ENCODE measurements around the gene S100A13.

GRCh38 chr1:153646672-153647345, 19.5 kb upstream of the S100A13 start:
- TF ChIP-seq CTCF (IDR thresholded peaks at IDR 0.05; ENCODE audit: insufficient read depth, low read depth, low read length) (no peak), EZH2 (IDR thresholded peaks at IDR 0.05; ENCODE audit: insufficient read depth, low read length) (no peak)

All from astrocyte (in vitro differentiated cells and primary cell).